ENCODE results near the gene FAM174B. TPM values are rescaled to one million over a fixed set of nuclear protein-coding genes. Genes with fewer than 3 reads are reported as not detected.

FAM174B gene
- total and polyA plus RNA-seq, 4 donors, result 19.0 to 59.6 (median 42.3) TPM

Other genes with a start within 250 kb of the FAM174B start
- 100 to 1,000 TPM; 105 to 547 TPM for gene CHD2, start 244.5 kb upstream of the FAM174B start, total RNA-seq
- gene CHD2, start 244.5 kb upstream of the FAM174B start, polyA plus RNA-seq, result 10 to 100 TPM; 39.4 to 47.7 TPM